Mesothelial cell of epicardium (in vitro differentiated cells): Measurements from ENCODE around the gene CEMIP2. TPM values are rescaled to one million over a fixed set of nuclear protein-coding genes. Genes with fewer than 3 reads are reported as not detected.
A peak's percentile ranks its signal among the peaks of the same experiment; 100 is the strongest.

Experiments
- DNase-seq, 2 experiments: peaks; one replicate each; pipeline ENCODE4 v3.0.0; 2021; ENCODE audit warnings: low spot score in 2 of 2; ENCODE audit not compliant: unreplicated experiment in 2 of 2
- H3K27ac Mint-ChIP-seq: 2 replicates; pipeline ENCODE4 v1.8.0; 2021; ENCODE audit warnings: mixed read lengths
- H3K27me3 Mint-ChIP-seq: 2 replicates; pipeline ENCODE4 v1.8.0; 2021; ENCODE audit warnings: low read depth, mixed read lengths
- H3K36me3 Mint-ChIP-seq: 2 replicates; pipeline ENCODE4 v1.8.0; 2021; ENCODE audit warnings: mixed read lengths
- H3K4me1 Mint-ChIP-seq: 2 replicates; pipeline ENCODE4 v1.8.0; 2021; ENCODE audit warnings: mixed read lengths
- H3K4me3 Mint-ChIP-seq: 2 replicates; pipeline ENCODE4 v1.8.0; 2021; ENCODE audit warnings: mild to moderate bottlenecking, moderate library complexity, mixed read lengths
- H3K9me3 Mint-ChIP-seq: 2 replicates; pipeline ENCODE4 v1.8.0; 2021; ENCODE audit warnings: mixed read lengths
- total RNA-seq: library from RNA; stranded (reverse); gene quantifications from 3 replicates; pipeline ENCODE4 v1.2.1, GENCODE V29; 2021
- TF ChIP-seq, protein P1 (sequence below): fragments of 200-600 bp; sonication (generic); IDR thresholded peaks from one replicate; pipeline ENCODE4 v1.5.0; 2021; ENCODE audit warnings: antibody characterized with exemption; ENCODE audit not compliant: unreplicated experiment

Gene CEMIP2
- total RNA-seq, 1 donor from 2014 or later = 122 TPM

GRCh38 chr9:71710201-71710600 is 58.1 kb downstream of the CEMIP2 start:
- Mint-ChIP-seq H3K36me3 (peaks cover 38% of the 10 kb centered on the region), H3K9me3 (no peaks in the 10 kb centered on the region), H3K27ac (peak overlapping the region; percentile 3), H3K4me1 (peaks cover 2% of the 10 kb centered on the region), H3K27me3 (no peaks in the 10 kb centered on the region), H3K4me3 (no peak overlapping the region)
- DNase-seq = no peak
- TF ChIP-seq, protein P1, sequence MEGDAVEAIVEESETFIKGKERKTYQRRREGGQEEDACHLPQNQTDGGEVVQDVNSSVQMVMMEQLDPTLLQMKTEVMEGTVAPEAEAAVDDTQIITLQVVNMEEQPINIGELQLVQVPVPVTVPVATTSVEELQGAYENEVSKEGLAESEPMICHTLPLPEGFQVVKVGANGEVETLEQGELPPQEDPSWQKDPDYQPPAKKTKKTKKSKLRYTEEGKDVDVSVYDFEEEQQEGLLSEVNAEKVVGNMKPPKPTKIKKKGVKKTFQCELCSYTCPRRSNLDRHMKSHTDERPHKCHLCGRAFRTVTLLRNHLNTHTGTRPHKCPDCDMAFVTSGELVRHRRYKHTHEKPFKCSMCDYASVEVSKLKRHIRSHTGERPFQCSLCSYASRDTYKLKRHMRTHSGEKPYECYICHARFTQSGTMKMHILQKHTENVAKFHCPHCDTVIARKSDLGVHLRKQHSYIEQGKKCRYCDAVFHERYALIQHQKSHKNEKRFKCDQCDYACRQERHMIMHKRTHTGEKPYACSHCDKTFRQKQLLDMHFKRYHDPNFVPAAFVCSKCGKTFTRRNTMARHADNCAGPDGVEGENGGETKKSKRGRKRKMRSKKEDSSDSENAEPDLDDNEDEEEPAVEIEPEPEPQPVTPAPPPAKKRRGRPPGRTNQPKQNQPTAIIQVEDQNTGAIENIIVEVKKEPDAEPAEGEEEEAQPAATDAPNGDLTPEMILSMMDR = no peak

- no peaks in the 10 kb centered on the region for H3K27me3 Mint-ChIP-seq
- H3K4me3 Mint-ChIP-seq = no peak overlapping the region
- DNase-seq = no peak
- no peak overlapping the region for H3K27ac Mint-ChIP-seq
- peaks cover 37% of the 10 kb centered on the region for H3K36me3 Mint-ChIP-seq
- TF ChIP-seq, protein P1 = no peak
- peaks cover 11% of the 10 kb centered on the region for H3K4me1 Mint-ChIP-seq
- H3K9me3 Mint-ChIP-seq = no peaks in the 10 kb centered on the region
Measured at GRCh38 chr9:71709384-71709783, 58.9 kb downstream of the CEMIP2 start.

- no peak for DNase-seq
- Mint-ChIP-seq H3K27me3 (no peaks in the 10 kb centered on the region), H3K9me3 (no peaks in the 10 kb centered on the region), H3K36me3 (peaks cover 21% of the 10 kb centered on the region), H3K4me1 (peaks cover 28% of the 10 kb centered on the region), H3K4me3 (no peak overlapping the region), H3K27ac (no peak overlapping the region)
- TF ChIP-seq, protein P1 = no peak
Measured at GRCh38 chr9:71706176-71706575, 62.1 kb downstream of the CEMIP2 start.

- H3K36me3 Mint-ChIP-seq = peaks cover 28% of the 10 kb centered on the region
- H3K4me3 Mint-ChIP-seq = no peak overlapping the region
- H3K27me3 Mint-ChIP-seq = no peaks in the 10 kb centered on the region
- peak overlapping the region; percentile 53 for H3K27ac Mint-ChIP-seq
- H3K4me1 Mint-ChIP-seq = peaks cover 28% of the 10 kb centered on the region
- DNase-seq = no peak
- TF ChIP-seq, protein P1 = no peak
- no peaks in the 10 kb centered on the region for H3K9me3 Mint-ChIP-seq
Measured at GRCh38 chr9:71704796-71705195, 63.5 kb downstream of the CEMIP2 start.

- TF ChIP-seq, protein P1 = no peak
- DNase-seq = no peak
- Mint-ChIP-seq H3K4me1 (peaks cover 28% of the 10 kb centered on the region), H3K36me3 (peaks cover 30% of the 10 kb centered on the region), H3K27ac (peak overlapping the region; percentile 55), H3K27me3 (no peaks in the 10 kb centered on the region), H3K9me3 (no peaks in the 10 kb centered on the region), H3K4me3 (no peak overlapping the region)
Measured at GRCh38 chr9:71703172-71703872, 65.0 kb downstream of the CEMIP2 start.
